ENCODE results near the gene OVAAL. TPM values are rescaled to one million over a fixed set of nuclear protein-coding genes. Genes with fewer than 3 reads are reported as not detected.

The OVAAL gene
- total and polyA plus RNA-seq, 2 of the 4 experiments (the other 2 are of a cell fraction) = not detected

DNA sequence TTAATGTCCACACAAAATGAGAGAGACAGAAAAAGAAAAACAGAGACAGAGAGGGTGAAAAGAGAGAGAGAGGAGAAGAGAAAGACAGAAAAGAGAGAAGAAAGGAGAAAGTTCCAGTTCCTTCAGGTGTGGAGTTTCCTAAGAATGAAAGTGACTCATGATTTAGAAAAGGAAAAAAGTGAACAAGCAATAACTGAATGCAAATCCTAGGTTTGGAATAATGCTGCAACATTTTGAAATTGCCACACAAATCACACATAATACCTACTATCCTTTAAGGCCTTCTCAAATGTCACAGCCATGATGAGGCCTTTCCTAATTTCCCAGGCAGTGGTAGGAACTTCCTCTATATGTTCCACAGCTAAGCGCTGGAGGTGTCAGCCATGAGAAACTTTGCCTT is 41.6 kb downstream of the OVAAL start:
- Histone ChIP-seq H3K36me3 (ENCODE audit: control insufficient read depth, insufficient read depth, low read length) (no peaks in the 10 kb centered on the region), H3K4me2 (ENCODE audit: low read depth, low read length) (no peak overlapping the region), H3K9ac (ENCODE audit: low read depth, low read length) (no peak overlapping the region), H4K5ac (ENCODE audit: low read depth, low read length) (no peak overlapping the region), H2AK5ac (ENCODE audit: low read depth, low read length) (no peak overlapping the region), H2BK15ac (ENCODE audit: low read depth, low read length) (no peak overlapping the region), H3K56ac (ENCODE audit: extremely low read depth, insufficient read depth, low read length) (no peak overlapping the region), H3K9me1 (ENCODE audit: insufficient read depth, low read length) (no peaks in the 10 kb centered on the region), H3K18ac (ENCODE audit: low read depth, low read length) (no peak overlapping the region), H3K27me3 (ENCODE audit: control insufficient read depth, insufficient read depth, low read length) (no peaks in the 10 kb centered on the region), H4K8ac (ENCODE audit: low read depth in 2 of 2, low read length in 2 of 2) (no peak overlapping the region), H3K9me3 (ENCODE audit: control insufficient read depth, insufficient read depth, low read length) (no peaks in the 10 kb centered on the region), H3K4ac (ENCODE audit: low read depth, low read length) (no peak overlapping the region), H3K79me1 (ENCODE audit: low read depth in 1 of 2, low read length in 2 of 2) (no peaks in the 10 kb centered on the region), H3K27ac (ENCODE audit: insufficient read depth, low read length) (no peak overlapping the region), H2BK5ac (ENCODE audit: low read depth, low read length, poor library complexity, severe bottlenecking) (no peak overlapping the region), H3K4me1 (ENCODE audit: control insufficient read depth, insufficient read depth, low read length) (no peaks in the 10 kb centered on the region), H4K20me1 (ENCODE audit: insufficient read depth, low read length) (no peaks in the 10 kb centered on the region), H3K14ac (replicated peaks; ENCODE audit: low read depth, low read length) (no peak overlapping the region), H2BK20ac (ENCODE audit: low read depth, low read length) (no peak overlapping the region), H2AK9ac (replicated peaks; ENCODE audit: low read depth, low read length, poor library complexity) (no peak overlapping the region), H2BK120ac (ENCODE audit: low read depth, low read length) (no peak overlapping the region), H2AFZ (replicated peaks; ENCODE audit: low read length, poor library complexity) (no peak overlapping the region), H3K4me3 (ENCODE audit: insufficient read depth, low read depth, low read length) (no peak overlapping the region), H4K91ac (ENCODE audit: insufficient read depth, low read depth, low read length) (no peak overlapping the region), H3K23ac (ENCODE audit: low read depth, low read length) (no peak overlapping the region)
- ChIA-PET POLR2A (ENCODE audit: unreplicated experiment) (no interaction called here), CTCF (no interaction called here)
- intact Hi-C loops (cut with micrococcal nuclease) = no loop called here
- TF ChIP-seq MAZ (IDR thresholded peaks at IDR 0.05; ENCODE audit: borderline replicate concordance, low read depth, low read length) (no peak), MXI1 (IDR thresholded peaks at IDR 0.05; ENCODE audit: borderline replicate concordance, low read depth, low read length) (no peak), MAFK (IDR thresholded peaks at IDR 0.05; ENCODE audit: low read depth, low read length) (no peak), CHD1 (IDR thresholded peaks at IDR 0.05; ENCODE audit: low read depth, low read length) (no peak), NFE2L2 (IDR thresholded peaks at IDR 0.05; ENCODE audit: low read depth, low read length) (no peak), BHLHE40 (IDR thresholded peaks at IDR 0.05; ENCODE audit: low read depth, low read length) (no peak), FOS (IDR thresholded peaks at IDR 0.05; ENCODE audit: low read depth, low read length) (no peak), CEBPB (IDR thresholded peaks at IDR 0.05; ENCODE audit: low read depth, low read length) (no peak), POLR2A (IDR thresholded peaks at IDR 0.05; ENCODE audit: low read depth, low read length) (no peak), SMC3 (IDR thresholded peaks at IDR 0.05; ENCODE audit: low read depth, low read length) (no peak), RAD21 (IDR thresholded peaks at IDR 0.05; ENCODE audit: low read length) (no peak)
- TF ChIP-seq, protein P1, sequence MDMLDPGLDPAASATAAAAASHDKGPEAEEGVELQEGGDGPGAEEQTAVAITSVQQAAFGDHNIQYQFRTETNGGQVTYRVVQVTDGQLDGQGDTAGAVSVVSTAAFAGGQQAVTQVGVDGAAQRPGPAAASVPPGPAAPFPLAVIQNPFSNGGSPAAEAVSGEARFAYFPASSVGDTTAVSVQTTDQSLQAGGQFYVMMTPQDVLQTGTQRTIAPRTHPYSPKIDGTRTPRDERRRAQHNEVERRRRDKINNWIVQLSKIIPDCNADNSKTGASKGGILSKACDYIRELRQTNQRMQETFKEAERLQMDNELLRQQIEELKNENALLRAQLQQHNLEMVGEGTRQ (IDR thresholded peaks at IDR 0.05; ENCODE audit: low read depth, low read length) = no peak
- DNase-seq (no peak), ATAC-seq (ENCODE audit: low read depth) (no peak)
- dilution Hi-C loops (cut with HindIII; ENCODE audit: low sequenced_read_pairs, unreplicated experiment) = no loop called here
- in situ Hi-C loops (cut with MboI; ENCODE audit: low sequenced_read_pairs) = no loop called here
- no CpG with 5 or more reads among the region's 1 CpG for whole genome bisulfite sequencing, 2 experiments (ENCODE audit: extremely low coverage in 2 of 2, insufficient read length in 1 of 2)
- no TSS peak for BruUV-seq (replicated peaks)

All from IMR-90 (cell line).